SK-N-SH (cell line): ENCODE results near the gene HYLS1. TPM values are rescaled to one million over a fixed set of nuclear protein-coding genes. Genes with fewer than 3 reads are reported as not detected.

Experiments used
- CTCF ChIA-PET: fragments of 300-600, 350-600 bp; formaldehyde crosslinking; extraction: SDS; loops from one replicate; lab custom pipeline; 2021; lab: Yijun Ruan, JAX
- POLR2A ChIA-PET: fragments of 350-600 bp; sonication (Branson Sonifier 250); formaldehyde crosslinking; extraction: SDS; loops from one replicate; lab custom pipeline; 2020; ENCODE audit warnings: antibody characterized with exemption, inconsistent platforms; lab: Yijun Ruan, JAX
- DNase-seq: peaks from one replicate; pipeline ENCODE4 v3.0.0; 2012
- H2AFZ ChIP-seq: fragments of 200-600 bp; sonication (generic); 2 replicates; pipeline ENCODE4 v1.8.1; 2016; ENCODE audit warnings: antibody characterized with exemption, mild to moderate bottlenecking, low read depth
- H3F3A ChIP-seq: fragments of 200-600 bp; sonication (generic); replicated peaks from 2 replicates; pipeline ENCODE3; 2016; ENCODE audit warnings: antibody characterized with exemption, mild to moderate bottlenecking; ENCODE audit not compliant: insufficient read depth
- H3K27ac ChIP-seq, 2 experiments: fragments of 200-500 bp in 1 of 2; fragments of 200-600 bp in 1 of 2; sonication (Bioruptor generic) in 1 of 2; sonication (generic), shearing (Covaris generic) in 1 of 2; 2 replicates each; pipeline versions ENCODE4 v1.5.1 to v1.6.1; 2014 to 2016; ENCODE audit warnings: low read depth in 2 of 2, inconsistent platforms in 1 of 2, low read length in 1 of 2, mild to moderate bottlenecking in 1 of 2, mixed read lengths in 1 of 2
- H3K27me3 ChIP-seq: fragments of 200-600 bp; sonication (generic), shearing (Covaris generic); 2 replicates; pipeline ENCODE4 v1.6.1; 2016; ENCODE audit warnings: mixed run types; ENCODE audit not compliant: insufficient read depth
- H3K36me3 ChIP-seq, 2 experiments: fragments of 200-500 bp in 1 of 2; fragments of 200-600 bp in 1 of 2; sonication (Bioruptor generic) in 1 of 2; sonication (generic) in 1 of 2; replicated peaks in 1 of 2; 2 replicates each; pipeline versions ENCODE3 to v1.5.1; 2014 to 2016; ENCODE audit warnings: low read length in 1 of 2, mild to moderate bottlenecking in 1 of 2; ENCODE audit not compliant: insufficient read depth in 2 of 2, control insufficient read depth in 1 of 2
- H3K4me1 ChIP-seq, 2 experiments: fragments of 200-500 bp in 1 of 2; fragments of 200-600 bp in 1 of 2; sonication (Bioruptor generic) in 1 of 2; sonication (generic), shearing (Covaris generic) in 1 of 2; 2 replicates each; pipeline versions ENCODE4 v1.5.1 to v1.6.1; 2014 to 2016; ENCODE audit warnings: low read depth in 1 of 2, low read length in 1 of 2, mixed run types in 1 of 2; ENCODE audit not compliant: insufficient read depth in 2 of 2, control insufficient read depth in 1 of 2
- H3K4me2 ChIP-seq: fragments of 200-600 bp; sonication (generic), shearing (Covaris generic); 2 replicates; pipeline ENCODE4 v1.6.1; 2017; ENCODE audit warnings: mixed run types
- H3K4me3 ChIP-seq, 2 experiments: fragments of 200-500 bp in 1 of 2; fragments of 200-600 bp in 1 of 2; sonication (Bioruptor generic) in 1 of 2; sonication (generic), shearing (Covaris generic) in 1 of 2; 2 replicates each; pipeline versions ENCODE4 v1.5.1 to v1.8.1; 2014 to 2016; ENCODE audit warnings: low read depth in 2 of 2, inconsistent platforms in 1 of 2, low read length in 1 of 2, mild to moderate bottlenecking in 1 of 2, mixed read lengths in 1 of 2, moderate library complexity in 1 of 2
- H3K79me2 ChIP-seq: fragments of 200-600 bp; sonication (generic); 2 replicates; pipeline ENCODE4 v1.8.1; 2017; ENCODE audit warnings: mild to moderate bottlenecking; ENCODE audit not compliant: insufficient read depth
- H3K9ac ChIP-seq: fragments of 200-600 bp; sonication (generic); 2 replicates; pipeline ENCODE4 v1.6.1; 2017; ENCODE audit warnings: mixed run types
- H3K9me2 ChIP-seq: fragments of 200-600 bp; sonication (generic); 2 replicates; pipeline ENCODE4 v1.6.1; 2017; ENCODE audit warnings: mixed run types
- H3K9me3 ChIP-seq: fragments of 200-600 bp; sonication (generic); 2 replicates; pipeline ENCODE4 v1.6.1; 2017; ENCODE audit warnings: mixed run types, mild to moderate bottlenecking, moderate library complexity
- H4K20me1 ChIP-seq: fragments of 200-600 bp; sonication (generic); 2 replicates; pipeline ENCODE4 v1.6.1; 2017; ENCODE audit warnings: mild to moderate bottlenecking, mixed run types; ENCODE audit not compliant: insufficient read depth
- EP300 ChIP-seq, 2 experiments: IDR thresholded peaks; 2 replicates each; pipeline versions ENCODE4 v1.4.0 to v1.6.1; 2012; ENCODE audit warnings: borderline replicate concordance in 1 of 2, low read depth in 1 of 2, low read length in 1 of 2
- FOXJ3 ChIP-seq: sonication (generic); formaldehyde crosslinking; IDR thresholded peaks from 2 replicates; pipeline ENCODE4 v1.5.1; 2020; ENCODE audit warnings: mild to moderate bottlenecking, missing genetic modification reagents
- JUND ChIP-seq: IDR thresholded peaks from 2 replicates; pipeline ENCODE4 v1.4.0; 2012
- MAX ChIP-seq: IDR thresholded peaks from 2 replicates; pipeline ENCODE4 v1.4.0; 2012; ENCODE audit warnings: low read depth
- MXI1 ChIP-seq: IDR thresholded peaks from 2 replicates; pipeline ENCODE4 v1.6.1; 2012; ENCODE audit warnings: mild to moderate bottlenecking, low read depth, low read length, improper control_type of control experiment
- NFIC ChIP-seq: IDR thresholded peaks from 2 replicates; pipeline ENCODE4 v1.4.0; 2012; ENCODE audit warnings: borderline replicate concordance
- SIN3A ChIP-seq: IDR thresholded peaks from 2 replicates; pipeline ENCODE4 v1.6.1; 2012; ENCODE audit warnings: low read depth, mild to moderate bottlenecking, low read length, moderate library complexity, borderline replicate concordance
- TEAD4 ChIP-seq: IDR thresholded peaks from 2 replicates; pipeline ENCODE4 v1.4.0; 2012; ENCODE audit warnings: mild to moderate bottlenecking, borderline replicate concordance; ENCODE audit not compliant: insufficient read depth
- USF1 ChIP-seq: IDR thresholded peaks from 2 replicates; pipeline ENCODE4 v1.4.0; 2012; ENCODE audit warnings: low read depth, borderline replicate concordance
- YY1 ChIP-seq: IDR thresholded peaks from 2 replicates; pipeline ENCODE4 v1.4.0; 2012; ENCODE audit warnings: low read depth, mild to moderate bottlenecking
- WGBS: methylation state at CpG from one replicate; pipeline ENCODE4 v1.1.6; 2017; ENCODE audit warnings: low lambda C conversion rate; 5-methylcytosine and 5-hydroxymethylcytosine counted together
- polyA plus RNA-seq, 3 experiments: library from polyadenylated mRNA; depleted of rRNA; stranded (reverse); fragments of >200 nt; gene quantifications; 2 replicates each; pipeline ENCODE4 v1.2.3, GENCODE V29; 2012
- TF ChIP-seq, protein P1 (sequence below): IDR thresholded peaks from 2 replicates; pipeline ENCODE4 v1.4.0; 2012; ENCODE audit warnings: low read depth, borderline replicate concordance
- TF ChIP-seq, protein P2 (sequence below): fragments of 150-350 bp; IDR thresholded peaks from 2 replicates; pipeline ENCODE4 v1.6.1; 2016; ENCODE audit warnings: mild to moderate bottlenecking, low read depth, low read length
- TF ChIP-seq, protein P3 (sequence below): fragments of 150-350 bp; IDR thresholded peaks from 2 replicates; pipeline ENCODE4 v1.6.1; 2017; ENCODE audit warnings: antibody characterized with exemption, low read length, low read depth, borderline replicate concordance
- TF ChIP-seq, protein P4 (sequence below): IDR thresholded peaks from 2 replicates; pipeline ENCODE4 v1.6.1; 2012; ENCODE audit warnings: mild to moderate bottlenecking, low read depth, low read length, moderate library complexity

The HYLS1 gene
- polyA plus RNA-seq, 1 of the 3 experiments (the other 2 are of a cell fraction) = 1.3 TPM

GRCh38 chr11:125916683-125917347 is 29.3 kb downstream of the HYLS1 start:
- H3K9ac ChIP-seq = no peak overlapping the region
- no peaks in the 10 kb centered on the region for H3K36me3 ChIP-seq
- peaks cover 0 to 9% of the 10 kb centered on the region in 2 experiments; a peak in 1 of 4 replicates for H3K4me1 ChIP-seq
- no peaks in the 10 kb centered on the region for H3F3A ChIP-seq
- H4K20me1 ChIP-seq = no peaks in the 10 kb centered on the region
- H3K27me3 ChIP-seq = peaks cover 39% of the 10 kb centered on the region; the same call in 1 of the 2 replicates
- no peak overlapping the region for H2AFZ ChIP-seq
- WGBS = 66% methylated on average over 12 of the region's 12 CpGs
- DNase-seq = no peak
- no peaks in the 10 kb centered on the region for H3K9me2 ChIP-seq
- POLR2A ChIA-PET = no interaction called here
- no peaks in the 10 kb centered on the region for H3K9me3 ChIP-seq
- H3K4me2 ChIP-seq = no peak overlapping the region
- no peaks in the 10 kb centered on the region for H3K79me2 ChIP-seq
- TF ChIP-seq JUND (no peak), EP300 (IDR thresholded peaks at IDR 0.05; ENCODE audit: borderline replicate concordance in 1 of 2, low read depth in 1 of 2, low read length in 1 of 2) (no peak), MAX (no peak), SIN3A (no peak), NFIC (no peak), USF1 (no peak), YY1 (no peak), TEAD4 (no peak), MXI1 (no peak), FOXJ3 (CRISPR knock-in tag) (no peak)
- TF ChIP-seq, protein P1, sequence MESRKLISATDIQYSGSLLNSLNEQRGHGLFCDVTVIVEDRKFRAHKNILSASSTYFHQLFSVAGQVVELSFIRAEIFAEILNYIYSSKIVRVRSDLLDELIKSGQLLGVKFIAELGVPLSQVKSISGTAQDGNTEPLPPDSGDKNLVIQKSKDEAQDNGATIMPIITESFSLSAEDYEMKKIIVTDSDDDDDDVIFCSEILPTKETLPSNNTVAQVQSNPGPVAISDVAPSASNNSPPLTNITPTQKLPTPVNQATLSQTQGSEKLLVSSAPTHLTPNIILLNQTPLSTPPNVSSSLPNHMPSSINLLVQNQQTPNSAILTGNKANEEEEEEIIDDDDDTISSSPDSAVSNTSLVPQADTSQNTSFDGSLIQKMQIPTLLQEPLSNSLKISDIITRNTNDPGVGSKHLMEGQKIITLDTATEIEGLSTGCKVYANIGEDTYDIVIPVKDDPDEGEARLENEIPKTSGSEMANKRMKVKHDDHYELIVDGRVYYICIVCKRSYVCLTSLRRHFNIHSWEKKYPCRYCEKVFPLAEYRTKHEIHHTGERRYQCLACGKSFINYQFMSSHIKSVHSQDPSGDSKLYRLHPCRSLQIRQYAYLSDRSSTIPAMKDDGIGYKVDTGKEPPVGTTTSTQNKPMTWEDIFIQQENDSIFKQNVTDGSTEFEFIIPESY = no peak
- TF ChIP-seq, protein P2, sequence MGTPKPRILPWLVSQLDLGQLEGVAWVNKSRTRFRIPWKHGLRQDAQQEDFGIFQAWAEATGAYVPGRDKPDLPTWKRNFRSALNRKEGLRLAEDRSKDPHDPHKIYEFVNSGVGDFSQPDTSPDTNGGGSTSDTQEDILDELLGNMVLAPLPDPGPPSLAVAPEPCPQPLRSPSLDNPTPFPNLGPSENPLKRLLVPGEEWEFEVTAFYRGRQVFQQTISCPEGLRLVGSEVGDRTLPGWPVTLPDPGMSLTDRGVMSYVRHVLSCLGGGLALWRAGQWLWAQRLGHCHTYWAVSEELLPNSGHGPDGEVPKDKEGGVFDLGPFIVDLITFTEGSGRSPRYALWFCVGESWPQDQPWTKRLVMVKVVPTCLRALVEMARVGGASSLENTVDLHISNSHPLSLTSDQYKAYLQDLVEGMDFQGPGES = no peak
- TF ChIP-seq, protein P3, sequence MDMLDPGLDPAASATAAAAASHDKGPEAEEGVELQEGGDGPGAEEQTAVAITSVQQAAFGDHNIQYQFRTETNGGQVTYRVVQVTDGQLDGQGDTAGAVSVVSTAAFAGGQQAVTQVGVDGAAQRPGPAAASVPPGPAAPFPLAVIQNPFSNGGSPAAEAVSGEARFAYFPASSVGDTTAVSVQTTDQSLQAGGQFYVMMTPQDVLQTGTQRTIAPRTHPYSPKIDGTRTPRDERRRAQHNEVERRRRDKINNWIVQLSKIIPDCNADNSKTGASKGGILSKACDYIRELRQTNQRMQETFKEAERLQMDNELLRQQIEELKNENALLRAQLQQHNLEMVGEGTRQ = no peak
- TF ChIP-seq, protein P4, sequence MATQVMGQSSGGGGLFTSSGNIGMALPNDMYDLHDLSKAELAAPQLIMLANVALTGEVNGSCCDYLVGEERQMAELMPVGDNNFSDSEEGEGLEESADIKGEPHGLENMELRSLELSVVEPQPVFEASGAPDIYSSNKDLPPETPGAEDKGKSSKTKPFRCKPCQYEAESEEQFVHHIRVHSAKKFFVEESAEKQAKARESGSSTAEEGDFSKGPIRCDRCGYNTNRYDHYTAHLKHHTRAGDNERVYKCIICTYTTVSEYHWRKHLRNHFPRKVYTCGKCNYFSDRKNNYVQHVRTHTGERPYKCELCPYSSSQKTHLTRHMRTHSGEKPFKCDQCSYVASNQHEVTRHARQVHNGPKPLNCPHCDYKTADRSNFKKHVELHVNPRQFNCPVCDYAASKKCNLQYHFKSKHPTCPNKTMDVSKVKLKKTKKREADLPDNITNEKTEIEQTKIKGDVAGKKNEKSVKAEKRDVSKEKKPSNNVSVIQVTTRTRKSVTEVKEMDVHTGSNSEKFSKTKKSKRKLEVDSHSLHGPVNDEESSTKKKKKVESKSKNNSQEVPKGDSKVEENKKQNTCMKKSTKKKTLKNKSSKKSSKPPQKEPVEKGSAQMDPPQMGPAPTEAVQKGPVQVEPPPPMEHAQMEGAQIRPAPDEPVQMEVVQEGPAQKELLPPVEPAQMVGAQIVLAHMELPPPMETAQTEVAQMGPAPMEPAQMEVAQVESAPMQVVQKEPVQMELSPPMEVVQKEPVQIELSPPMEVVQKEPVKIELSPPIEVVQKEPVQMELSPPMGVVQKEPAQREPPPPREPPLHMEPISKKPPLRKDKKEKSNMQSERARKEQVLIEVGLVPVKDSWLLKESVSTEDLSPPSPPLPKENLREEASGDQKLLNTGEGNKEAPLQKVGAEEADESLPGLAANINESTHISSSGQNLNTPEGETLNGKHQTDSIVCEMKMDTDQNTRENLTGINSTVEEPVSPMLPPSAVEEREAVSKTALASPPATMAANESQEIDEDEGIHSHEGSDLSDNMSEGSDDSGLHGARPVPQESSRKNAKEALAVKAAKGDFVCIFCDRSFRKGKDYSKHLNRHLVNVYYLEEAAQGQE = no peak
- no peak overlapping the region for H3K4me3 ChIP-seq
- CTCF ChIA-PET = interaction anchor here (0.6 to 1.8 kb wide), 5 partner anchors 145 to 294 kb away, joined by 3 to 7 read pairs (median 4); partner anchors contain the start of genes FAM118B and RPUSD4
- H3K27ac ChIP-seq = no peak overlapping the region
